DND-41 (cell line): ENCODE results near the gene GPR39.

Experiments
- EZH2 ChIP-seq: IDR thresholded peaks from 3 replicates; pipeline ENCODE4 v1.6.1; 2012; ENCODE audit warnings: borderline replicate concordance, low read depth, mild to moderate bottlenecking, moderate library complexity, low read length, inconsistent platforms; ENCODE audit not compliant: severe bottlenecking
- TF ChIP-seq, protein P1 (sequence below): IDR thresholded peaks from 2 replicates; pipeline ENCODE4 v1.5.1; 2012; ENCODE audit warnings: borderline replicate concordance, low read length, moderate library complexity, mild to moderate bottlenecking; ENCODE audit not compliant: poor library complexity, severe bottlenecking; ENCODE audit errors: extremely low read depth

DNA sequence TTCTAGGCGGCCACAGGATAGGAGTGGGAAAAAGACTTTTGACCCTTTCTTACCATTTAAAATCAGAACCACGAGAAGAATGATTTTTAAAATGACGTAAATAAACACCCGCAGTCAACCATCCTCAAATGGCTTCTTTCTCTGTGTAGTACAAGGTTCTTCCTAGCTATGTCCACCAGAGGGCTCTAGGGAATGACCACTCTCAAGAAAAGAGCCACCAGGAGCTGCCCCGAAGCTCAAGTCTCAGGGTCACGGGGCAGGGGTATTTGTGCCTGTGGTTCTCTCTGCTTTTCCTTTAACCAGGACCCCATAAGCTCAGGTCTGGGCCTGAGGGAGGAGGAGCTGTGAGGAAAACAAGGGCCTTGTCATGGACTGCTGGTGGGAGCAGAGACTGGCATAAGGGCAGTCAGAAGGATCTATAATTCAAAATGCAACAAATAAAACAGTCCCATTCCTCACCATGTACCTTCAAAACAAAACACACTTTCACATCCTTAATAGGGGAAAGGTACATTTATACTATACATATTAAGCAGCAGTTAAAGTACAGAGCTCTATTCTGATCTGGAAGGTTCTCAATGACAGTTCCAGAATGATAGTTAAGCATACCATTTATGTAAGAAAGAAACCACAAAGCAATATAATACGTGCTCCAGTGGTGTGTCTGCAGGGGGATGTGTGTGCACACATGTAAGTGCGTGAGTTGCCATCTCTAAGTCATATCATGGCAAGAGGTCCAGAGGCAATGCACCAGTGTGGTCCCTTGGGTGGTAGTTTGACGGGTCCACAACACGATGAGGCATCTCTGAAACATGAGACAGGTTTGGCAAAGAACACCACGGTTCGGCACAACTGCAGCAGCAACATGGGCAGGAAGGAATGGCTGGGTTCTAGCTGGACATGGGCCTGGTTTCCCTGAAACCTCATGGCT lies 234.8 kb downstream of the GPR39 start:
- no peak for TF ChIP-seq EZH2
- TF ChIP-seq, protein P1, sequence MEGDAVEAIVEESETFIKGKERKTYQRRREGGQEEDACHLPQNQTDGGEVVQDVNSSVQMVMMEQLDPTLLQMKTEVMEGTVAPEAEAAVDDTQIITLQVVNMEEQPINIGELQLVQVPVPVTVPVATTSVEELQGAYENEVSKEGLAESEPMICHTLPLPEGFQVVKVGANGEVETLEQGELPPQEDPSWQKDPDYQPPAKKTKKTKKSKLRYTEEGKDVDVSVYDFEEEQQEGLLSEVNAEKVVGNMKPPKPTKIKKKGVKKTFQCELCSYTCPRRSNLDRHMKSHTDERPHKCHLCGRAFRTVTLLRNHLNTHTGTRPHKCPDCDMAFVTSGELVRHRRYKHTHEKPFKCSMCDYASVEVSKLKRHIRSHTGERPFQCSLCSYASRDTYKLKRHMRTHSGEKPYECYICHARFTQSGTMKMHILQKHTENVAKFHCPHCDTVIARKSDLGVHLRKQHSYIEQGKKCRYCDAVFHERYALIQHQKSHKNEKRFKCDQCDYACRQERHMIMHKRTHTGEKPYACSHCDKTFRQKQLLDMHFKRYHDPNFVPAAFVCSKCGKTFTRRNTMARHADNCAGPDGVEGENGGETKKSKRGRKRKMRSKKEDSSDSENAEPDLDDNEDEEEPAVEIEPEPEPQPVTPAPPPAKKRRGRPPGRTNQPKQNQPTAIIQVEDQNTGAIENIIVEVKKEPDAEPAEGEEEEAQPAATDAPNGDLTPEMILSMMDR = no peak
